Activated CD4-positive, alpha-beta T cell treated with anti-CD3 and anti-CD28 coated beads, Interleukin-2, amount 50 U/mL, for 48 hours (primary cell): Measurements from ENCODE around the gene FBXO42.
"Not testable (repeated sequence)": the region's sequence is repeated elsewhere in the genome, so short reads cannot be mapped to it uniquely, and the experiment has no call there.

Experiments used
- DNase-seq, 2 experiments: peaks; one replicate each; pipeline ENCODE4 v3.0.0-alpha.2; 2020

FBXO42 gene

GRCh38 chr1:16258591-16259135, 93.6 kb downstream of the FBXO42 start:
- DNase-seq: no peak

- DNase-seq: no peak
Measured at GRCh38 chr1:16257968-16258367, 94.3 kb downstream of the FBXO42 start.

GRCh38 chr1:16257556-16257955, 94.7 kb downstream of the FBXO42 start:
- not testable (repeated sequence) for DNase-seq

GRCh38 chr1:16256478-16256877, 95.8 kb downstream of the FBXO42 start:
- DNase-seq: no peak

- DNase-seq: no peak
Measured at GRCh38 chr1:16254263-16254928, 97.9 kb downstream of the FBXO42 start.

- DNase-seq: no peak
Measured at GRCh38 chr1:16253332-16253922, 98.9 kb downstream of the FBXO42 start.

GRCh38 chr1:16252912-16253311, 99.4 kb downstream of the FBXO42 start:
- no peak for DNase-seq

GRCh38 chr1:16251381-16251780, 100.9 kb downstream of the FBXO42 start:
- DNase-seq: no peak

GRCh38 chr1:16250524-16251251, 101.6 kb downstream of the FBXO42 start:
- DNase-seq: no peak

- DNase-seq: no peak
Measured at GRCh38 chr1:16249596-16250241, 102.6 kb downstream of the FBXO42 start.

GRCh38 chr1:16248603-16249516, 103.4 kb downstream of the FBXO42 start:
- DNase-seq: no peak

GRCh38 chr1:16248007-16248436, 104.3 kb downstream of the FBXO42 start:
- DNase-seq: no peak

GRCh38 chr1:16247441-16247840, 104.8 kb downstream of the FBXO42 start:
- DNase-seq: no peak

- DNase-seq: no peak
Measured at GRCh38 chr1:16246961-16247360, 105.3 kb downstream of the FBXO42 start.

GRCh38 chr1:16246239-16246638, 106.0 kb downstream of the FBXO42 start:
- DNase-seq: not testable (repeated sequence)

- DNase-seq: no peak
Measured at GRCh38 chr1:16245476-16246196, 106.6 kb downstream of the FBXO42 start.

- no peak for DNase-seq
Measured at GRCh38 chr1:16244650-16245285, 107.5 kb downstream of the FBXO42 start.

GRCh38 chr1:16243936-16244649, 108.2 kb downstream of the FBXO42 start:
- DNase-seq: peak; percentile 81 to 84

GRCh38 chr1:16243215-16243610, 109.1 kb downstream of the FBXO42 start:
- no peak for DNase-seq

- no peak for DNase-seq
Measured at GRCh38 chr1:16242556-16243214, 109.6 kb downstream of the FBXO42 start.
